Measurements from ENCODE around the gene LRRTM4.

DNA sequence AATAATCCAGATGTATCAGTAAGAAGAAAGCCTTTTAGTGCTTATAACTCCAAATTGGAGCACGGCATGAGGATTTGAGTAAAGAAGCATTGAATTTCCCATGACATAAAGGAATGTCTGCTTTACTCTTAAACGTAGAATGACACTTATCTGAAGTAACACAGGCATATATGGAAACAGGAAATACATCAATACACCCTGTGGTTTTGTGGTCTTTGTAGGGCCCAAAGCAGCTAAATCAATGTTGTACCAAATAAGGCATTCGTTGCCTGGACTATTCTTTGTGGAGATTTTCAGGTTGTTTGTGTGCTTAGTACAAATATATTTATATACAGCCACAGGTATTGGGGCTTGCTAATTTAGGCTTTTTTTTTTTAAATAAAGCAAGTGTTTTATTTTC is 660.5 kb downstream of the LRRTM4 start:
- TF ChIP-seq, protein P1, sequence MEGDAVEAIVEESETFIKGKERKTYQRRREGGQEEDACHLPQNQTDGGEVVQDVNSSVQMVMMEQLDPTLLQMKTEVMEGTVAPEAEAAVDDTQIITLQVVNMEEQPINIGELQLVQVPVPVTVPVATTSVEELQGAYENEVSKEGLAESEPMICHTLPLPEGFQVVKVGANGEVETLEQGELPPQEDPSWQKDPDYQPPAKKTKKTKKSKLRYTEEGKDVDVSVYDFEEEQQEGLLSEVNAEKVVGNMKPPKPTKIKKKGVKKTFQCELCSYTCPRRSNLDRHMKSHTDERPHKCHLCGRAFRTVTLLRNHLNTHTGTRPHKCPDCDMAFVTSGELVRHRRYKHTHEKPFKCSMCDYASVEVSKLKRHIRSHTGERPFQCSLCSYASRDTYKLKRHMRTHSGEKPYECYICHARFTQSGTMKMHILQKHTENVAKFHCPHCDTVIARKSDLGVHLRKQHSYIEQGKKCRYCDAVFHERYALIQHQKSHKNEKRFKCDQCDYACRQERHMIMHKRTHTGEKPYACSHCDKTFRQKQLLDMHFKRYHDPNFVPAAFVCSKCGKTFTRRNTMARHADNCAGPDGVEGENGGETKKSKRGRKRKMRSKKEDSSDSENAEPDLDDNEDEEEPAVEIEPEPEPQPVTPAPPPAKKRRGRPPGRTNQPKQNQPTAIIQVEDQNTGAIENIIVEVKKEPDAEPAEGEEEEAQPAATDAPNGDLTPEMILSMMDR (optimal IDR thresholded peaks at IDR 0.05 in 1 of 3, IDR thresholded peaks at IDR 0.05 in 1 of 3, conservative IDR thresholded peaks at IDR 0.05 in 1 of 3; ENCODE audit: extremely low read depth in 1 of 3, insufficient read depth in 2 of 3, low read length in 3 of 3) = no peak
- TF ChIP-seq EZH2 (IDR thresholded peaks at IDR 0.05; ENCODE audit: low read length) = no peak
